Right cardiac atrium (tissue), 5 donors: ENCODE results near the gene NES. TPM values are rescaled to one million over a fixed set of nuclear protein-coding genes. Genes with fewer than 3 reads are reported as not detected.

ENCODE experiments used
- ATAC-seq, 2 donors: fragments of 200-7000 bp; cut with Tn5 transposase; one replicate each; pipeline versions ENCODE4 v1.8.0 to v1.9.1; 2020; ENCODE audit warnings: moderate library complexity in 2 of 2, mild to moderate bottlenecking in 1 of 2
- DNase-seq, 3 donors: peaks; one replicate each; pipeline ENCODE4 v3.0.0-alpha.2; 2020
- H3K27ac ChIP-seq: one replicate; pipeline ENCODE4 v1.5.1; 2013; ENCODE audit warnings: mild to moderate bottlenecking, low read length, control low read depth, moderate library complexity
- H3K27me3 ChIP-seq: one replicate; pipeline ENCODE4 v1.6.1; 2013; ENCODE audit not compliant: control insufficient read depth, insufficient read depth
- H3K4me1 ChIP-seq: one replicate; pipeline ENCODE4 v1.6.1; 2013; ENCODE audit warnings: low read length; ENCODE audit not compliant: control insufficient read depth, insufficient read depth
- H3K4me3 ChIP-seq: one replicate; pipeline ENCODE4 v1.5.1; 2013; ENCODE audit warnings: low read length, control low read depth
- H3K9me3 ChIP-seq: one replicate; pipeline ENCODE4 v1.6.1; 2013; ENCODE audit warnings: low read length; ENCODE audit not compliant: control insufficient read depth
- WGBS: extraction: QIAGEN DNeasy Blood & Tissue Kit; methylation state at CpG from one replicate; pipeline ENCODE4 v1.1.7; 2013; 5-methylcytosine and 5-hydroxymethylcytosine counted together
- intact Hi-C, 4 donors: fragments of 100-400 bp; cut with DNase I; formaldehyde crosslinking; loops; one replicate each; pipeline versions ENCODE4 v1.11.0 to v1.14.0; 2022 to 2023
- polyA plus RNA-seq: library from polyadenylated mRNA; stranded (reverse); fragments of 200-250 nt; gene quantifications from one replicate; pipeline ENCODE4 v1.2.3, GENCODE V29; 2013
- total RNA-seq, 4 donors: library from RNA; stranded (reverse); fragmentation: NEBNext Ultra II Directional; extraction: Animal tissue kit (Norgen Biotek cat#: 25700); gene quantifications; one replicate each; pipeline ENCODE4 v1.2.1, GENCODE V29; 2021
- donor health status: healthy with polysubstance abuse.
- donor health status: DM: no; HTN: yes; CAD: no.
- donor health status: DM: no; HTN: no; CAD: no.
- donor health status: DM: no; HTN: yes; CAD: no; lungs with severe emphysema.
- donor health status: DM: yes; HTN: yes; CAD: no.

NES gene
- total and polyA plus RNA-seq, 5 donors: 146 to 282 (median 189) TPM

DNA sequence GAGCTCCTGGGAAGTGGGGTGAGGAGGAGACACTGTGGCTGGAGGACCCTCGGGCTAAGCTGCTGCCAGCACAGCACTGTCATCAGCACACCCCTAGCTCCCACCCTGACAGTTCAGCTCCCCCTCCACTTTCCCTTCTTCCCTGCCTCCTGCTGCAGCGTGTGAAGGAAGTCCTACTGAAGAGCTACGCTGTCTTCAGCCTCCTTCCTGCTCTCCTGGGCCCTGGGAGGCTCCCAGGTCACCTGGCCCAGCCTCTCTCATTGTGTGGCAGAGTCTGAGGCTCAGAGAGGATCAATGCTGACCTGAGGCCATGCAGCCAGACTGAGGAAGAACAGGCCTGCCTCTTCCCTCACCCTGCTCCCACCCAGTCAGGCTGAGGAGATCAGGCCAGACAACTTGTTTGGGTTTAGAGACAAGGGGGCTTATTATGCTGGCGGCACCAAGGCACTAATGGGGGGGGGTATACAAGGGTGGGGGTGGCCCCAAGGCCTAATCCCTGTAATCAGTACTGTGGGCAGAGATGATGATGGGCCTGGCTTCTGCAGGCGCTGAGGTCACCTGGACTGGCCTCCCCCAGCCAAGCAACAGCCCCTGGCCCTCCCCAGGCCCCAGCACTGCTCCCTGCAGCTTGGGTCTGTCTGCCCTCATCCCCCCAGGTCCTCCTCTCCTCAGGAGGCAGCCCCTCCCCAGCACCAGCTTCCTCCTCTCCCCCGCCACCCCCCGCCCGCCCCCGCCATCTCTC, 9.1 kb downstream of the NES start:
- H3K4me3 ChIP-seq: no peak overlapping the region
- ATAC-seq (peak in 1 of 2 donors; percentile 3), DNase-seq (peak in 1 of 3 donors; percentile 31)
- intact Hi-C loops: no loop called here
- no peaks in the 10 kb centered on the region for H3K27me3 ChIP-seq
- no peaks in the 10 kb centered on the region for H3K9me3 ChIP-seq
- peaks cover 53% of the 10 kb centered on the region for H3K4me1 ChIP-seq
- WGBS: 56% methylated on average over 9 of the region's 9 CpGs
- peak overlapping the region; percentile 99 for H3K27ac ChIP-seq

DNA sequence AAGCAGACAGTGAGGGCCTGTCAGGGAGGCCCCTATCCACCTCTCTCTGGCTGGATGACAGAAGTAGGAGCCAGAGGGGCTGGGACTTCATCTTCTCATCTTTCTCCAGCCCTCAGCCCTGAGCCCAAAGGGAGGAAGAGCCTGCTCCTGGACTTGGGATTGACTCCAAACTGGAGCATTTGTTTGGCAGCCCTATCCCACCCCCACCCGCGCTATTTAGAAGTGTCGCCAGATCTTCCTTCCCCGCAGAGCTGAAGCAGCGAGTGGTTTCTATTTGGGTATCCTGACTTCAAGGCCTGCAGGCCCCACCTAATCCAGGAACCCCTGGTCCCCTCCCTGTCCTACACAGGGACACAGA, 9.6 kb downstream of the NES start:
- DNase-seq: peak; percentile 47 to 72 (median 68)
- Histone ChIP-seq H3K27ac (peak overlapping the region; percentile 99), H3K27me3 (no peaks in the 10 kb centered on the region), H3K4me3 (no peak overlapping the region), H3K4me1 (peaks cover 57% of the 10 kb centered on the region), H3K9me3 (no peaks in the 10 kb centered on the region)
- peak; percentile 51 to 62 for ATAC-seq
- WGBS: 13% methylated on average over 5 of the region's 5 CpGs
- intact Hi-C loops: no loop called here

DNA sequence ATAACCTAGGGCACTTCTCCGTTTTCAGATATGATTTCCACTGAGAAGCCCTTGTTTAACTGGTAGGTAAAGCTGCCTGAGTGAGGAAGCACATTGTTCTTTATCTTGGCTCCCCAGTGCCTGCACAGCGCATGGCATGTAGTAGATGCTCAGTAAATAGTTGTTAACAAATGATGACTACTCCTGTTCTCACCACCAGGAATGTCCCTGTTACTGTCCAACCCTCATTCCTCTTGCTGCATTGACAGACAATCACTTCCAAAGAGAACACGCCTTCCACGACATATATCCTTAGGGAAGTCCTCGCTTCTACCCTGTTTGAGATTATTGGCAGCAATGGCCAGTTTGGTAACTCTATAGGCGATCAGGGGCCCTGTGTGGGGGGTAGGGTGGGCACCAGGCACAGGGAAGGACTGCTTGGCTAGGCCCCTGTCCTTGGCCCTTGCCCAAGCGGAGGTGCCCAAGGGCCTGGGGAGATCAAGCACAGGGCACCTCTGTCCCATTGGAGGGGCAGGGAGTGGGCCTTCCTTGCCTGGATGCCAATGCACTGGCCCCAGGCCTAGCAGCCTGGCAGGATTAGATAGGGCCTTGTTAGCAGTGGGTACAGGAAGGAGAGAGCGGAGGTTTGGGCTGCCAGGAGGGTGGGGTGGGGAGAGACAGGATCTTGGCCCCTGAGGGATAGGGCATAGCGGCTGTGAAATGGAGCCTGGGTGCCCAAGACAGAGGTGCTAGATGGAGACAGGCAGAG, 10.2 kb downstream of the NES start:
- ATAC-seq: peak; percentile 1 to 6
- intact Hi-C loops: no loop called here
- 70% methylated on average over 9 of the region's 9 CpGs for WGBS
- H3K4me3 ChIP-seq: no peak overlapping the region
- DNase-seq: peak in 1 of 3 donors; percentile 71
- H3K27me3 ChIP-seq: no peaks in the 10 kb centered on the region
- peak overlapping the region; percentile 99 for H3K27ac ChIP-seq
- no peaks in the 10 kb centered on the region for H3K9me3 ChIP-seq
- H3K4me1 ChIP-seq: peaks cover 59% of the 10 kb centered on the region

DNA sequence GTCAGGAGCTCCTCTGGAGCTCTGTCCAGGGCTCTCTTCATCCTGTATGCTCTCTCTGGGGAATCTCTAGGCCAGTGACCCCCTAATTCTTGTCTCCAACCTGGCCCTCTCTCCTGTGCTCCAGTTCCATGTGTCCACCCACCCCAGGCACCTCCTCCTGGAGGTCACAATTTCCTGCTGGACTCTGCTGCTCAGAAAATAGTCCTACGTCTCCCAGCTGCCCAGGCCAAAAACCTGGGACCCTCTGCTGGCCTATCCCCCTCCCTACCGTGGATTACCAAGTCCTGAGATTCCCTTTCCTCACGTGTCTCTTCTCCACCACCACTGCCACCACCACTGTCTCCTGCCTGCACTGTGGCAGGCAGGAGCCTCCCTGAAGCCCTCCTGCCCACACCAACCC, 11.7 kb downstream of the NES start:
- 44% methylated on average over 3 of the region's 3 CpGs for WGBS
- no peaks in the 10 kb centered on the region for H3K27me3 ChIP-seq
- peaks cover 68% of the 10 kb centered on the region for H3K4me1 ChIP-seq
- H3K4me3 ChIP-seq: no peak overlapping the region
- H3K9me3 ChIP-seq: no peaks in the 10 kb centered on the region
- ATAC-seq (no peak), DNase-seq (peak in 1 of 3 donors; percentile 44)
- peak overlapping the region; percentile 95 for H3K27ac ChIP-seq
- intact Hi-C loops: no loop called here

DNA sequence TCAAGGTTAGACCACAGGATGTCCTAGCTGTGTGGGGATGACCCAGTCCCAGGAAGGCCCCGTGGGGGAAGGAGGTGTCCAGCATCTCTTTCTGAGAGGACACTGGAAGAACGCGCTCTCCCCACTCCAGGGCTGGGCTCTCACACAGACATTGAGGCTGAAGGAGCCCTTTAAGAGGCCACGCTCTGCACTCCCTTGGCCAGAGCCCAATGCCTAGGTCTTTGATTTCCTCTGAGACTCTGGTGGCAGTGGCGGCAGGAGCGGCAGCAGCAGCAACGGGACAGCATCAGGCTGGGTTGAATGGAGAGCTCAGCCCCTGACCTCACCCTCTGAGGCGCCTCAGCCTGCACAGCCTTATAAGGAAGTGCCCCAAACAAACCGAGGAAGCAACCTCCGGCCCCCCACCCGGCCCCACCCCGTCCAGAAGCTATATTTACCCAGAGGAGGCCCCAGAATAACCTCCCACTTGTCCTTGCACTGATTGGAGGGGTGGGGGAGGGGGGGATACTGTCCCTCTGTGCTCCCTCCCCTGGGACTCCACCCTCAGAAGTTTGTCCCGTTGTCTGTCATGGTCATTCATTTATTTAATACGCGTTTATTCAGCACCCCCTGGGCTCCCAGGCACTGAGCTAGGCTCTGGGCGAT, 12.3 kb downstream of the NES start:
- ATAC-seq (peak; percentile 52 to 65), DNase-seq (peak; percentile 76 to 89 (median 86))
- H3K27me3 ChIP-seq: no peaks in the 10 kb centered on the region
- 15% methylated on average over 16 of the region's 16 CpGs for WGBS
- H3K9me3 ChIP-seq: no peaks in the 10 kb centered on the region
- peak overlapping the region; percentile 95 for H3K27ac ChIP-seq
- no peak overlapping the region for H3K4me3 ChIP-seq
- peaks cover 71% of the 10 kb centered on the region for H3K4me1 ChIP-seq
- intact Hi-C loops: no loop called here

DNA sequence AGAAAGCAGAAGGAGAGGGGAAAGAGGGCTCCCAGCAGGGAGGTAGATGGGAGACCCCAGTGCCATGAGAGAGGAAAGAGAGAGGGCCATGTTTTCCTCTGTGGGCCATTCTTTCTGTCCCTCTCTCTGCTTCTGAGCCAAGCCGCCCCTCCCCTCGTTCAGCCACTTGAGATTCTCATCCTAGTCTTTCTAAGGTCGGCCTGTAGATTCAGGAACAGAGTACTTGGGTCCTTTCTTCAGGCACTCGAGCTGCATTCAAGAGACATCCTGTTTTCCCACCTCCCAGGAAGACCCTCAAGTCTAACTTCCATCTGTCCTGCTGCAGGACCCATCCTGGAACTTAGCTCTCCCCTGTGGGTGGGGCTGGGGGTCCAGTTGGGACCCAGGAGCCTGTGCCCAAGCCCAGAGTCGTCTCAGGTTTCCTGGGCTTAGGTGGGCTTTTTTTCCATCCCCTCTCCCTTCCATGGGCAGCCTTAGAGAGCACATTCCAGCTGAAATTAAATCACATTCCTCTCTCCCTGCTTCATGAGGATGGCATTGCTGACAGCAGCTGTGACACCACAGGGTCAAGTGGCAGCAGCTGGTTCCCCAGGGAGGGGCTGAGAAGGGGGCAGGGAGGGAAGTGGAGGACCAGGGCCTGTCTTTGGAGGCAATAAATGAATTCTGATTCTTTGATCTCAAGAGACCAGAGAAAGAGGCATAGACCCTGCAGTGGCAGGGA, 13.0 kb downstream of the NES start:
- H3K4me3 ChIP-seq: no peak overlapping the region
- 41% methylated on average over 5 of the region's 5 CpGs for WGBS

DNA sequence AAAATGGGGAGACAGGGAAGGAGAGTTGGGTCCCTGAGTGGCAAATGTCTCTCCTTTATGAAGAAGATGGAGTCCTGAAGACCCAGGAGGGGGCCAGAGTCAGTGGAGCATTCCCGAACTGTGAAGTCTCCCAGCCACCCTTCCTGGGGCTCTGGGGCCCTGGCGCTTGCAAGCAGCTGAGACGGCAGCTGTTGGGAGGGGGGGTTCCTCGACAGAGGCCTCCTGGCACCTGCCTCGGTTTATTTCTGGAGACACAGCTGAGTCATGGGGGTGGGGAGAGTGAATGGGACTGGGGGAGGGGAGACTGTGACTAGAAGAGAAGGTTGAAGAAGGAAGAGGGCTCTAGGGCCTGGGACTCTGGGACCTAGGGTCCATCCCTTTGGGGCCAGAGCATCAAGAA, 14.0 kb downstream of the NES start:
- intact Hi-C loops: no loop called here
- WGBS: 12% methylated on average over 5 of the region's 5 CpGs
- peak overlapping the region; percentile 90 for H3K27ac ChIP-seq
- peaks cover 62% of the 10 kb centered on the region for H3K4me1 ChIP-seq
- DNase-seq (peak; percentile 59 to 80 (median 69)), ATAC-seq (no peak)
- no peaks in the 10 kb centered on the region for H3K27me3 ChIP-seq
- no peaks in the 10 kb centered on the region for H3K9me3 ChIP-seq
- H3K4me3 ChIP-seq: no peak overlapping the region

More for the DNA sequence above, 13.0 kb downstream of the NES start:
- ATAC-seq (peak in 1 of 2 donors; percentile 5), DNase-seq (peak in 2 of 3 donors; percentile 74 to 81)
- H3K27me3 ChIP-seq: no peaks in the 10 kb centered on the region
- peak overlapping the region; percentile 90 for H3K27ac ChIP-seq
- peaks cover 68% of the 10 kb centered on the region for H3K4me1 ChIP-seq
- intact Hi-C loops: no loop called here
- H3K9me3 ChIP-seq: no peaks in the 10 kb centered on the region

DNA sequence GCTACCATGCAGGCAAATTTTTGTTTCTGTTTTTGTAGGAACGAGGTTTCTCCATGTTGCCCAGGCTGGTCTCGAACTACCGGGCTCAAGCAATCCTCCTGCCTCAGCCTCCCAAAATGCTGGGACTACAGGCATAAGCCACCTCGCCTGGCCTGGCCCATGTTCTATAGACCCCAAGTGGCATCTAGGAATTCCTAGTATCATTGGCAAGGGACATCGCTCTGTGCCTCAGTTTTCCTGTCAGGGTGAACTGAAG, 14.5 kb downstream of the NES start:
- peaks cover 57% of the 10 kb centered on the region for H3K4me1 ChIP-seq
- WGBS: 68% methylated on average over 5 of the region's 5 CpGs
- H3K4me3 ChIP-seq: no peak overlapping the region
- no peaks in the 10 kb centered on the region for H3K27me3 ChIP-seq
- H3K9me3 ChIP-seq: no peaks in the 10 kb centered on the region
- peak overlapping the region; percentile 90 for H3K27ac ChIP-seq
- intact Hi-C loops: no loop called here
- ATAC-seq (no peak), DNase-seq (peak in 1 of 3 donors; percentile 27)

DNA sequence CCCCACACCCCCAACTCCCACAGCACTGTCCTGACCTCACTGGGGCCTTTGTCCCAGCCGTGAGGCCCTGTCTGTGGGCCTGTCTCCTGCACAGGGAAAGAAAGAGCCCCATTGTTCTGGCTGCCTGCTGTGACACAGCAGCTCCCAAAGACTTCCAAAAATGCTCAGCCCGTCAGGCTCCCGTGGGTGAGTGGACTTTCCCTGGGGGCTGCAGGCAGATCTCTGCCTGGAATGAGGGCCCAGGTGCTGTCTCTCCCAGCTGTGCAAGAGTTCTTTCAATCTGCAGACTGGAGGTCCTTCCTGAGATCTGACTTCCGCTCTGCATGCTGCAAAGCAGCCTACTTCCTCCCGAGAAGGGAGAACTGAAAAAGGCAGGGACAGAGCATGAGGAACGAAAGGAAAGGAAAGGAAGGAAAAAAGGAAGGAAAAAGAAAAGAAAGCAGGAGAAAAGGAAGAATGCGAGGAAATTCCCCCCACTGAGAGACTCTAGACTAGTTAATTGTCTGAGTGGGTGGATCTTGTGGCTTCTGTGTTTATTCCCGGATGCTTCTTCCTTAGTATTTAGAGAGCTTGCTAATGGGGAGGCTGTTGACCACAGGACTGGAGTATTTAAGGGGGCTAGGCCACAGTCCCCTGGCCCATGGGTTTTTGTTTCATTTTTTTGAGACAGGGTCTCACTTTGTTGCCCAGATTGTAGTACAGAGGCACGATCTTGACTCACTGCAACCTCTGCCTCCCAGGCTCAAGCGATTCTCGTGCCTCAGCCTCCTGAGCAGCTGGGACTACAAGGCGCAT, 15.0 kb downstream of the NES start:
- Histone ChIP-seq H3K4me1 (peaks cover 53% of the 10 kb centered on the region), H3K4me3 (no peak overlapping the region), H3K27me3 (no peaks in the 10 kb centered on the region), H3K27ac (peak overlapping the region; percentile 90), H3K9me3 (no peaks in the 10 kb centered on the region)
- WGBS: 34% methylated on average over 12 of the region's 12 CpGs
- no peak for ATAC-seq
- peak in 1 of 3 donors; percentile 63 for DNase-seq
- intact Hi-C loops: no loop called here

DNA sequence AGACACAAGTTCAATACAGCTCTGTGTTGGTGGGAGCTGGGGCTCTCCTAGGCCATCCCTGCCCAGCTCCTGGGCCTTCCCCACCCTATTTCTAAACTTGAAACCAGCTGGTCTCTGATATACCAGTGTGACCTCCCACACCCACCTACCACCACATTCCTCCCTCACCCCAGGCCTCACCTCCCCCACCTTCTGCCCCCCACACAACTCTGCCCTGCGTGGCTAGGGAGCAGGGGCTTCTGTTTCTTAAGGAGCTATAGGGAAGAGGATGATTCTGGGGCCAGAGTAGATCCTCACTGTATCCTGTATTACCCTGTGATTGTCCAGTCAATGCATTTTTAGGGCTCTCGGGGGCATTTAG, 16.5 kb downstream of the NES start:
- Histone ChIP-seq H3K27ac (peak overlapping the region; percentile 90), H3K9me3 (no peaks in the 10 kb centered on the region), H3K27me3 (no peaks in the 10 kb centered on the region), H3K4me3 (peak overlapping the region; percentile 23), H3K4me1 (peaks cover 45% of the 10 kb centered on the region)
- DNase-seq (peak in 1 of 3 donors; percentile 26), ATAC-seq (no peak)
- 60% methylated on average over 2 of the region's 2 CpGs for WGBS
- intact Hi-C loops: loop anchor here in 2 of 4 donors (1.0 to 2.0 kb wide), 2 partner anchors 16 to 18 kb away; partner anchors contain the start of gene NES (in 1 of the 2)
